Central memory CD8-positive, alpha-beta T cell (primary cell): ENCODE data around the gene ZGLP1.

Experiments
- ATAC-seq: fragments of 150-1000 bp; cut with Tn5 transposase; replicated peaks from 2 replicates; pipeline ENCODE4 v1.10.0; 2022; ENCODE audit warnings: mild to moderate bottlenecking, moderate FRiP score, moderate number of reproducible peaks; ENCODE audit not compliant: poor library complexity, severe bottlenecking; ENCODE audit errors: extremely low read depth
- DNase-seq, 2 donors: peaks; one replicate each; pipeline ENCODE4 v3.0.0; 2021; ENCODE audit warnings: low spot score in 2 of 2
- H3K27ac Mint-ChIP-seq: one replicate; pipeline ENCODE4 v1.8.0; 2022; ENCODE audit warnings: low read depth, mild to moderate bottlenecking, moderate library complexity, mixed read lengths
- H3K27me3 Mint-ChIP-seq: one replicate; pipeline ENCODE4 v1.8.0; 2022; ENCODE audit warnings: mixed read lengths
- H3K36me3 Mint-ChIP-seq: one replicate; pipeline ENCODE4 v1.8.0; 2022; ENCODE audit warnings: mild to moderate bottlenecking, moderate library complexity, mixed read lengths; ENCODE audit not compliant: insufficient read depth
- H3K4me1 Mint-ChIP-seq: one replicate; pipeline ENCODE4 v1.8.0; 2022; ENCODE audit warnings: mixed read lengths
- H3K4me3 Mint-ChIP-seq: one replicate; pipeline ENCODE4 v1.8.0; 2022; ENCODE audit warnings: mild to moderate bottlenecking, moderate library complexity, mixed read lengths
- H3K9me3 Mint-ChIP-seq: one replicate; pipeline ENCODE4 v1.8.0; 2022; ENCODE audit warnings: mixed read lengths

ZGLP1 gene

DNA sequence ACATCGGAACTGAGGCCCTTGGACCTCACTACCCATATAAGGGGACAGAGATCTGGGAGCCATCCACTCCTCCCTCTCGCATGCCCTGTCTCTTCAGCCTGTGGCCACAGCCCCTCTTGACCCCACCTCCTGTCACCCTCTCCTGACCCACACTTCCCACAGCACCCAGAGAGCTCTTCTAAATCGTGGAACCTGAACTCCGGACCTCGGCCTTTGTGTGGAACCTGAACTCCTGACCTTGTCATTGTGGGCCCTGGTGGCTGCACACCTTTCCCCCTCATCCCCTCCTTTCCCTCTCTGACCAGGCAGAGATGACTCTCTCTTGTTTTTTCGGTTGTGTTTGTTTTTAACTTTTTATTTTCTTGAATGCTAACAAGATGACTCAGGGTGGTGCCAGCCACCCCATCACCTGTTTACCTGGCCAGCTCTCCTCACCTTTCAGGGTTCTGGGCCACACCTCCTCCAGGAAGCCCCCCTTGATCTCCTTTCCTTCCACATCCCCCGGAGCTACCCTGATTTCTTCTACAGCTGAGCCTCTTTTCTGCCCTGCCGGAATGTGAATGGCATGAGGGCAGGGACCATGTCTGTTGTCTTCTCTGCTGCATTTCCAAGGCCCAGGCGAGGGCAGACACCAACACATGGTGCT, 52.5 kb downstream of the ZGLP1 start:
- ATAC-seq: no peak
- Mint-ChIP-seq H3K27ac (no peak overlapping the region), H3K4me1 (peaks cover 7% of the 10 kb centered on the region), H3K9me3 (no peaks in the 10 kb centered on the region), H3K36me3 (peaks cover 26% of the 10 kb centered on the region), H3K4me3 (no peak overlapping the region), H3K27me3 (no peaks in the 10 kb centered on the region)
- DNase-seq: no peak

DNA sequence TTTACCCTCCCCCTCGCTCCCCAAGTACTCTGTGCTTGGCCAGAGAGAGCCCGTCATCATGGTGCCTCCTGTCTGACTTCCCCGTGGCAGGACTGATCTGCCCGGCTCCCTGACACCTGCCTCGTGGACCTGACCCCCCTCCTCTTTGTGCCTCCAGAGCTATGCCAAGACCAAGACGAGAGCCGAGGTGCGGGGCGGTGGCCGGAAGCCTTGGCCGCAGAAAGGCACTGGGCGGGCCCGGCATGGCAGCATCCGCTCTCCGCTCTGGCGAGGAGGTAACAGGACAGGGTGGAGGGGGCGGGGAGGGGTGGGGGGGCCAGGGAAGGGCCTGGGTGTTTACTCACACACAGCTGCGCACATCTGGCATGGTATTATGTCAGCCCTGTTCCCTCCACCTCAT, 53.1 kb downstream of the ZGLP1 start:
- no peak for ATAC-seq
- Mint-ChIP-seq H3K36me3 (peaks cover 32% of the 10 kb centered on the region), H3K27me3 (no peaks in the 10 kb centered on the region), H3K27ac (no peak overlapping the region), H3K9me3 (no peaks in the 10 kb centered on the region), H3K4me1 (peaks cover 12% of the 10 kb centered on the region), H3K4me3 (no peak overlapping the region)
- no peak for DNase-seq

DNA sequence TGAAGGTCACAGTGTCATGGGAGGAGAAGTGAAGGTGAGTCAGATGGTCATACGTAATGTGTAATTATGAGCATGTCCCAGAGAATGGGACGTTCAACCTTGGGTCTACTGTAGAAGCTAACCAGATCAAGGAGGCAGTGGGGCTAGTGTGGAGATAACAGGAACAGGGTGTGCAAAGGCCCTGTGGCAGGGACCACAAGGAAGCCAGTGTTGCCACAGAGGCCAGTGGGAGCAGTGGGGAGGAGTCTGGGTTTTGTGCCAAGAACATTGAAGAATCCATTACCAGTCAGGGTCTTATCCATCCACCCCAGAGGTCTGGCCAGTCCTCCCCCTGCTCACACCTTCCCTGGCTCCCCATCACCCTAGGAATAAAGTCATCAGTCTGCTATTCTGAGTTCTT, 54.3 kb downstream of the ZGLP1 start:
- peaks cover 33% of the 10 kb centered on the region for H3K36me3 Mint-ChIP-seq
- no peak for ATAC-seq
- no peaks in the 10 kb centered on the region for H3K9me3 Mint-ChIP-seq
- H3K27ac Mint-ChIP-seq: no peak overlapping the region
- H3K4me1 Mint-ChIP-seq: peaks cover 13% of the 10 kb centered on the region
- no peaks in the 10 kb centered on the region for H3K27me3 Mint-ChIP-seq
- no peak overlapping the region for H3K4me3 Mint-ChIP-seq
- no peak for DNase-seq
